Aorta (tissue), 5 donors: Measurements from ENCODE around the gene GSTO2. TPM values are rescaled to one million over a fixed set of nuclear protein-coding genes. Genes with fewer than 3 reads are reported as not detected.
"Not testable (repeated sequence)": the region's sequence is repeated elsewhere in the genome, so short reads cannot be mapped to it uniquely, and the experiment has no call there.

Source experiments
- ATAC-seq: fragments of 200-7000 bp; cut with Tn5 transposase; one replicate; pipeline ENCODE4 v1.9.1; 2022; ENCODE audit warnings: moderate library complexity; ENCODE audit not compliant: low FRiP score
- DNase-seq, 2 donors: peaks; one replicate each; pipeline ENCODE4 v3.0.0-alpha.2; 2020
- H3K27ac ChIP-seq, 2 donors: one replicate each; pipeline ENCODE4 v1.5.1; 2013; ENCODE audit warnings: low read length in 2 of 2, mild to moderate bottlenecking in 2 of 2, moderate library complexity in 2 of 2, control low read depth in 1 of 2, inconsistent platforms in 1 of 2, low read depth in 1 of 2
- H3K27me3 ChIP-seq, 2 donors: one replicate each; pipeline ENCODE4 v1.6.1; 2013; ENCODE audit warnings: control low read depth in 1 of 2, low read length in 1 of 2, mild to moderate bottlenecking in 1 of 2, moderate library complexity in 1 of 2; ENCODE audit not compliant: insufficient read depth in 2 of 2, control insufficient read depth in 1 of 2
- H3K36me3 ChIP-seq, 2 donors: one replicate each; pipeline ENCODE4 v1.6.1; 2013; ENCODE audit warnings: control low read depth in 1 of 2, low read length in 1 of 2, mild to moderate bottlenecking in 1 of 2; ENCODE audit not compliant: insufficient read depth in 2 of 2, control insufficient read depth in 1 of 2
- H3K4me1 ChIP-seq, 2 donors: one replicate each; pipeline ENCODE4 v1.6.1; 2013; ENCODE audit warnings: low read length in 2 of 2, control low read depth in 1 of 2, mild to moderate bottlenecking in 1 of 2, moderate library complexity in 1 of 2; ENCODE audit not compliant: insufficient read depth in 2 of 2, control insufficient read depth in 1 of 2
- H3K4me3 ChIP-seq, 2 donors: one replicate each; pipeline ENCODE4 v1.5.1; 2013; ENCODE audit warnings: low read length in 2 of 2, control low read depth in 1 of 2, mild to moderate bottlenecking in 1 of 2
- H3K9me3 ChIP-seq: one replicate; pipeline ENCODE4 v1.6.1; 2013; ENCODE audit warnings: mild to moderate bottlenecking, low read length; ENCODE audit not compliant: control insufficient read depth
- WGBS, 2 donors: extraction: QIAGEN DNeasy Blood & Tissue Kit; methylation state at CpG; one replicate each; pipeline ENCODE4 v1.1.7; 2013; 5-methylcytosine and 5-hydroxymethylcytosine counted together
- intact Hi-C, 2 donors: fragments of 100-400 bp; cut with DNase I; formaldehyde crosslinking; loops; one replicate each; pipeline versions ENCODE4 v1.14.2 to v1.15.0; 2022
- polyA plus RNA-seq, 2 donors: library from polyadenylated mRNA; stranded (reverse); fragments of 200-250 nt; gene quantifications; one replicate each; pipeline ENCODE4 v1.2.3, GENCODE V29; 2013
- total RNA-seq, 2 donors: library from RNA; stranded (reverse); fragmentation: NEBNext Ultra II Directional; extraction: Animal tissue kit (Norgen Biotek cat#: 25700); gene quantifications; one replicate each; pipeline ENCODE4 v1.2.1, GENCODE V29; 2021
- donor health status: healthy with polysubstance abuse.
- donor health status: Bipolar disorder and iron deficiency.
- donor health status: DM: no; HTN: no; CAD: no.
- donor health status: DM: no; HTN: no; CAD: no.
- donor health status: DM: yes; HTN: yes; CAD: no.

GSTO2 gene
- total and polyA plus RNA-seq, 4 donors: 1.7 to 4.3 (median 3.5) TPM

GRCh38 chr10:104235801-104236200, 33.2 kb upstream of the GSTO2 start:
- no peak overlapping the region for H3K4me3 ChIP-seq
- ATAC-seq: no peak
- H3K36me3 ChIP-seq: no peaks in the 10 kb centered on the region
- 76 to 83% methylated on average over 3 of the region's 3 CpGs for WGBS, 2 donors
- no peak for DNase-seq
- H3K4me1 ChIP-seq: no peaks in the 10 kb centered on the region
- peaks cover 0 to 3% of the 10 kb centered on the region in 2 donors for H3K27me3 ChIP-seq
- H3K9me3 ChIP-seq: no peaks in the 10 kb centered on the region
- intact Hi-C loops: no loop called here
- H3K27ac ChIP-seq: no peak overlapping the region

GRCh38 chr10:104240078-104240477, 28.9 kb upstream of the GSTO2 start:
- no peaks in the 10 kb centered on the region for H3K36me3 ChIP-seq
- 75 to 78% methylated on average over 2 of the region's 2 CpGs for WGBS, 2 donors
- no peak overlapping the region for H3K4me3 ChIP-seq
- DNase-seq: no peak
- intact Hi-C loops: no loop called here
- ATAC-seq: no peak
- H3K27ac ChIP-seq: no peak overlapping the region
- peaks cover 0 to 3% of the 10 kb centered on the region in 2 donors for H3K27me3 ChIP-seq
- H3K4me1 ChIP-seq: no peaks in the 10 kb centered on the region
- H3K9me3 ChIP-seq: no peaks in the 10 kb centered on the region

GRCh38 chr10:104242545-104242944, 26.4 kb upstream of the GSTO2 start:
- Histone ChIP-seq H3K36me3 (no peaks in the 10 kb centered on the region), H3K27me3 (peaks cover 0 to 3% of the 10 kb centered on the region in 2 donors), H3K27ac (no peak overlapping the region), H3K4me3 (no peak overlapping the region), H3K9me3 (no peaks in the 10 kb centered on the region), H3K4me1 (no peaks in the 10 kb centered on the region)
- DNase-seq (no peak), ATAC-seq (no peak)
- intact Hi-C loops: no loop called here

GRCh38 chr10:104243009-104243408, 26.0 kb upstream of the GSTO2 start:
- ATAC-seq, H3K27ac ChIP-seq, H3K4me1 ChIP-seq, H3K36me3 ChIP-seq, intact Hi-C loops, H3K27me3 ChIP-seq, H3K9me3 ChIP-seq, DNase-seq, H3K4me3 ChIP-seq: not testable (repeated sequence)
- WGBS, 2 donors: 84 to 86% methylated on average over 3 of the region's 3 CpGs

- DNase-seq (no peak), ATAC-seq (no peak)
- Histone ChIP-seq H3K36me3 (no peaks in the 10 kb centered on the region), H3K27me3 (no peaks in the 10 kb centered on the region), H3K4me3 (no peak overlapping the region), H3K27ac (no peak overlapping the region), H3K9me3 (no peaks in the 10 kb centered on the region), H3K4me1 (no peaks in the 10 kb centered on the region)
- WGBS, 2 donors: 51 to 60% methylated on average over 5 of the region's 5 CpGs
- intact Hi-C loops: no loop called here
Measured at GRCh38 chr10:104243512-104243911, 25.5 kb upstream of the GSTO2 start.

- DNase-seq (no peak), ATAC-seq (no peak)
- Histone ChIP-seq H3K27me3 (no peaks in the 10 kb centered on the region), H3K27ac (no peak overlapping the region), H3K9me3 (no peaks in the 10 kb centered on the region), H3K4me3 (no peak overlapping the region), H3K4me1 (no peaks in the 10 kb centered on the region), H3K36me3 (no peaks in the 10 kb centered on the region)
- intact Hi-C loops: no loop called here
- WGBS, 2 donors: 94 to 97% methylated on average over 34 of the region's 34 CpGs
Measured at GRCh38 chr10:104245066-104245632, 23.8 kb upstream of the GSTO2 start.

GRCh38 chr10:104246976-104247375, 22.0 kb upstream of the GSTO2 start:
- no peak overlapping the region for H3K27ac ChIP-seq
- peak; percentile 80 for ATAC-seq
- no peak overlapping the region for H3K4me3 ChIP-seq
- H3K36me3 ChIP-seq: no peaks in the 10 kb centered on the region
- no peak for DNase-seq
- WGBS, 2 donors: 46 to 52% methylated on average over 2 of the region's 2 CpGs
- intact Hi-C loops: no loop called here
- H3K9me3 ChIP-seq: no peaks in the 10 kb centered on the region
- H3K4me1 ChIP-seq: no peaks in the 10 kb centered on the region
- no peaks in the 10 kb centered on the region for H3K27me3 ChIP-seq

- ATAC-seq (no peak), DNase-seq (no peak)
- no peaks in the 10 kb centered on the region for H3K36me3 ChIP-seq
- H3K27me3 ChIP-seq: no peaks in the 10 kb centered on the region
- H3K4me1 ChIP-seq: no peaks in the 10 kb centered on the region
- WGBS, 2 donors: 82 to 83% methylated on average over 3 of the region's 3 CpGs
- intact Hi-C loops: no loop called here
- H3K27ac ChIP-seq: no peak overlapping the region
- no peak overlapping the region for H3K4me3 ChIP-seq
- H3K9me3 ChIP-seq: no peaks in the 10 kb centered on the region
Measured at GRCh38 chr10:104247513-104248146, 21.4 kb upstream of the GSTO2 start.

GRCh38 chr10:104248931-104249330, 20.1 kb upstream of the GSTO2 start:
- H3K27me3 ChIP-seq, H3K36me3 ChIP-seq, H3K9me3 ChIP-seq, H3K27ac ChIP-seq, DNase-seq, intact Hi-C loops, H3K4me1 ChIP-seq, H3K4me3 ChIP-seq, ATAC-seq: not testable (repeated sequence)
- 73 to 82% methylated on average over 11 of the region's 11 CpGs for WGBS, 2 donors
